ENCODE results near the gene UGT1A5. TPM values are rescaled to one million over a fixed set of nuclear protein-coding genes. Genes with fewer than 3 reads are reported as not detected.

UGT1A5 gene
- total and polyA plus RNA-seq, 2 of the 4 experiments (the other 2 are of a cell fraction), result not detected

- no peak overlapping the region for H3K14ac ChIP-seq (replicated peaks; ENCODE audit: low read depth, low read length)
- ChIA-PET POLR2A (ENCODE audit: unreplicated experiment) (no interaction called here), CTCF (no interaction called here)
- no peak overlapping the region for H3K27ac ChIP-seq (ENCODE audit: insufficient read depth, low read length)
- intact Hi-C loops (cut with micrococcal nuclease), result no loop called here
- no peak overlapping the region for H2AK5ac ChIP-seq (ENCODE audit: low read depth, low read length)
- no peak overlapping the region for H3K56ac ChIP-seq (ENCODE audit: extremely low read depth, insufficient read depth, low read length)
- H3K36me3 ChIP-seq (ENCODE audit: control insufficient read depth, insufficient read depth, low read length), result no peaks in the 10 kb centered on the region
- H4K5ac ChIP-seq (ENCODE audit: low read depth, low read length), result no peak overlapping the region
- TF ChIP-seq BHLHE40 (IDR thresholded peaks at IDR 0.05; ENCODE audit: low read depth, low read length) (no peak), ELK1 (IDR thresholded peaks at IDR 0.05; ENCODE audit: borderline replicate concordance, low read depth, low read length) (no peak), MAZ (IDR thresholded peaks at IDR 0.05; ENCODE audit: borderline replicate concordance, low read depth, low read length) (no peak)
- H4K8ac ChIP-seq (ENCODE audit: low read depth in 2 of 2, low read length in 2 of 2), result no peak overlapping the region
- dilution Hi-C loops (cut with HindIII; ENCODE audit: low sequenced_read_pairs, unreplicated experiment), result no loop called here
- no peak overlapping the region for H2BK120ac ChIP-seq (ENCODE audit: low read depth, low read length)
- no peaks in the 10 kb centered on the region for H3K9me3 ChIP-seq (ENCODE audit: control insufficient read depth, insufficient read depth, low read length)
- ATAC-seq (ENCODE audit: low read depth), result no peak
- H3K9me1 ChIP-seq (ENCODE audit: insufficient read depth, low read length), result no peaks in the 10 kb centered on the region
- H3K27me3 ChIP-seq (ENCODE audit: control insufficient read depth, insufficient read depth, low read length), result peaks cover 27% of the 10 kb centered on the region
- no peaks in the 10 kb centered on the region for H3K79me1 ChIP-seq (ENCODE audit: low read depth in 1 of 2, low read length in 2 of 2)
- no peak overlapping the region for H3K23ac ChIP-seq (ENCODE audit: low read depth, low read length)
- H2BK20ac ChIP-seq (ENCODE audit: low read depth, low read length), result no peak overlapping the region
- no peak overlapping the region for H3K9ac ChIP-seq (ENCODE audit: low read depth, low read length)
- H3K4me3 ChIP-seq (ENCODE audit: insufficient read depth, low read depth, low read length), result no peak overlapping the region
- in situ Hi-C loops (cut with MboI; ENCODE audit: low sequenced_read_pairs), result no loop called here
- no peak overlapping the region for H2BK5ac ChIP-seq (ENCODE audit: low read depth, low read length, poor library complexity, severe bottlenecking)
- H2AFZ ChIP-seq (replicated peaks; ENCODE audit: low read length, poor library complexity), result no peak overlapping the region
- H4K20me1 ChIP-seq (ENCODE audit: insufficient read depth, low read length), result no peaks in the 10 kb centered on the region
- no CpG with 5 or more reads among the region's 4 CpGs for WGBS, 2 experiments (ENCODE audit: extremely low coverage in 2 of 2, insufficient read length in 1 of 2)
- H4K91ac ChIP-seq (ENCODE audit: insufficient read depth, low read depth, low read length), result no peak overlapping the region
- BruUV-seq (replicated peaks), result no TSS peak
- no peak for DNase-seq
- no peak overlapping the region for H3K4ac ChIP-seq (ENCODE audit: low read depth, low read length)
- H3K18ac ChIP-seq (ENCODE audit: low read depth, low read length), result no peak overlapping the region
- H3K4me2 ChIP-seq (ENCODE audit: low read depth, low read length), result no peak overlapping the region
- no peaks in the 10 kb centered on the region for H3K4me1 ChIP-seq (ENCODE audit: control insufficient read depth, insufficient read depth, low read length)
- no peak overlapping the region for H2BK15ac ChIP-seq (ENCODE audit: low read depth, low read length)
- no peak overlapping the region for H2AK9ac ChIP-seq (replicated peaks; ENCODE audit: low read depth, low read length, poor library complexity)
Measured at GRCh38 chr2:233811087-233811486, 98.4 kb downstream of the UGT1A5 start.
